Endothelial cell (in vitro differentiated cells): ENCODE data around the gene KRABD2.

Source experiments
- DNase-seq: peaks from one replicate; pipeline ENCODE4 v3.0.0; 2021; ENCODE audit warnings: low spot score
- H3K27ac Mint-ChIP-seq: one replicate; pipeline ENCODE4 v1.8.0; 2021; ENCODE audit warnings: mixed read lengths, inconsistent platforms; ENCODE audit not compliant: unreplicated experiment
- H3K27me3 Mint-ChIP-seq: one replicate; pipeline ENCODE4 v1.8.0; 2021; ENCODE audit warnings: mild to moderate bottlenecking, moderate library complexity, mixed read lengths, inconsistent platforms; ENCODE audit not compliant: unreplicated experiment
- H3K36me3 Mint-ChIP-seq: one replicate; pipeline ENCODE4 v1.8.0; 2021; ENCODE audit warnings: mild to moderate bottlenecking, low read depth, mixed read lengths, inconsistent platforms; ENCODE audit not compliant: unreplicated experiment
- H3K4me1 Mint-ChIP-seq: one replicate; pipeline ENCODE4 v1.8.0; 2021; ENCODE audit warnings: mild to moderate bottlenecking, mixed read lengths, inconsistent platforms; ENCODE audit not compliant: unreplicated experiment
- H3K4me3 Mint-ChIP-seq: one replicate; pipeline ENCODE4 v1.8.0; 2021; ENCODE audit warnings: mild to moderate bottlenecking, mixed read lengths, inconsistent platforms; ENCODE audit not compliant: unreplicated experiment
- H3K9me3 Mint-ChIP-seq: one replicate; pipeline ENCODE4 v1.8.0; 2021; ENCODE audit warnings: mixed read lengths, inconsistent platforms; ENCODE audit not compliant: unreplicated experiment
- CTCF ChIP-seq: fragments of 200-600 bp; sonication (generic); IDR thresholded peaks from one replicate; pipeline ENCODE4 v1.5.0; 2021; ENCODE audit warnings: antibody characterized with exemption; ENCODE audit not compliant: unreplicated experiment

KRABD2 gene

GRCh38 chr17:8345951-8346665 lies 30.4 kb downstream of the KRABD2 start:
- Mint-ChIP-seq H3K27me3 (peaks cover 7% of the 10 kb centered on the region), H3K36me3 (no peaks in the 10 kb centered on the region), H3K27ac (no peak overlapping the region)

GRCh38 chr17:8345052-8345690 lies 31.3 kb downstream of the KRABD2 start:
- TF ChIP-seq CTCF: no peak
- Mint-ChIP-seq H3K27ac (no peak overlapping the region), H3K36me3 (no peaks in the 10 kb centered on the region), H3K9me3 (no peaks in the 10 kb centered on the region), H3K27me3 (peaks cover 7% of the 10 kb centered on the region), H3K4me3 (no peak overlapping the region), H3K4me1 (no peaks in the 10 kb centered on the region)
- DNase-seq: no peak

More at GRCh38 chr17:8345951-8346665, 30.4 kb downstream of the KRABD2 start:
- Mint-ChIP-seq H3K9me3 (no peaks in the 10 kb centered on the region), H3K4me3 (no peak overlapping the region), H3K4me1 (no peaks in the 10 kb centered on the region)
- no peak for TF ChIP-seq CTCF
- DNase-seq: no peak

- no peak for DNase-seq
- peak overlapping the region; percentile 32 for H3K27ac Mint-ChIP-seq
- TF ChIP-seq CTCF: no peak
- H3K9me3 Mint-ChIP-seq: no peaks in the 10 kb centered on the region
- no peaks in the 10 kb centered on the region for H3K36me3 Mint-ChIP-seq
- no peak overlapping the region for H3K4me3 Mint-ChIP-seq
- peaks cover 10% of the 10 kb centered on the region for H3K4me1 Mint-ChIP-seq
- H3K27me3 Mint-ChIP-seq: peaks cover 4% of the 10 kb centered on the region
Measured at GRCh38 chr17:8341456-8341855, 35.0 kb downstream of the KRABD2 start.

GRCh38 chr17:8339540-8339939 lies 37.0 kb downstream of the KRABD2 start, which contains the start of gene ODF4:
ODF4 (plus strand) TSS chr17:8339840; CDS start chr17:8340052, 212 bp downstream.
- H3K27me3 Mint-ChIP-seq: peaks cover 1% of the 10 kb centered on the region
- H3K4me3 Mint-ChIP-seq: no peak within 1 kb of the TSS
- no peaks in the 10 kb centered on the region for H3K36me3 Mint-ChIP-seq
- no peak for TF ChIP-seq CTCF
- peaks cover 10% of the 10 kb centered on the region for H3K4me1 Mint-ChIP-seq
- no peak within 1 kb of the TSS for H3K27ac Mint-ChIP-seq
- no peaks in the 10 kb centered on the region for H3K9me3 Mint-ChIP-seq
- DNase-seq: no peak

- H3K27ac Mint-ChIP-seq: no peak overlapping the region
- H3K4me1 Mint-ChIP-seq: peaks cover 10% of the 10 kb centered on the region
- H3K36me3 Mint-ChIP-seq: no peaks in the 10 kb centered on the region
- H3K4me3 Mint-ChIP-seq: no peak overlapping the region
- DNase-seq: no peak
- TF ChIP-seq CTCF: no peak
- H3K27me3 Mint-ChIP-seq: peaks cover 1% of the 10 kb centered on the region
- no peaks in the 10 kb centered on the region for H3K9me3 Mint-ChIP-seq
Measured at GRCh38 chr17:8338753-8339140, 37.8 kb downstream of the KRABD2 start.
